Measurements from ENCODE around the gene ATG4D.

The ATG4D gene

DNA sequence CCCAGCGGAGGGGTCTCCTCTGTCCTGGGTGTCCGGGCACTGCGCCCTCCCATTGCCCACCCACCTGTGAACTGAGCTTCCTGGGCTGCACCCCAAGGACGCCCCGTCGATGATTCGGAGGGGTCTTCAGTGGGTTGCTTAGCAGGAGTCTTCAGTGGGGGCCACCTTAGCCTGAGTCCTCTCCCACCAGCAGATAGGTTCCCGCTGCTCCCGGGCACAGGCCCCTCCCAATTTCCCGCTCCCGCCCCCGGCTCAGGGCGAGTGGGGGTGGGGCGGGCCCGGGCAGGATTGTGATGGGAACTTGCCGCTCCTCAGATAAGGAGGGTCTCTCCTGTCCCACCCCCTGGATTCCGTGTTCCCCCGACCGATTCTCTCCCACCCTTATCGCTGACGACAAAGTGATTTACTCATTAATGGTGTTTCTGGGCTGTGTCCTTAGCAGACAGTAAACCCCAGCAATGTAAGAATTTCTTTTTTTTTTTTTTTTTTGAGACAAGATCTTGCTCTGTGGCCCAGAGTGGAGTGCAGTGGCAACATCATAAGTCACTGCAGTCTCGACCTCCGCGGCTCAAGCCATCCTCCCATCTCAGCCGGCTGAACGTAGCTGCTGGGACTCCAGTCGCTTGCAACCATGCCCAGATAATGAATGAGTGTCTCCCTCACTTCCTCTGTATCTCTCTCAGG is 25.8 kb upstream of the ATG4D start:
- no peak overlapping the region for H3K4me2 ChIP-seq (ENCODE audit: insufficient read depth, low read length)
- DNase-seq (no peak), ATAC-seq (ENCODE audit: insufficient read depth, low read depth) (0 out of 3 replicates have a peak, but pooled peaks have one; percentile 40)
- H3K27ac ChIP-seq (ENCODE audit: low read length), result no peak overlapping the region
- no peaks in the 10 kb centered on the region for H3K27me3 ChIP-seq (ENCODE audit: insufficient read depth, low read length, poor library complexity)
- TF ChIP-seq EZH2 (IDR thresholded peaks at IDR 0.05; ENCODE audit: borderline replicate concordance, low read depth, low read length, severe bottlenecking), result no peak
- TF ChIP-seq, protein P1, sequence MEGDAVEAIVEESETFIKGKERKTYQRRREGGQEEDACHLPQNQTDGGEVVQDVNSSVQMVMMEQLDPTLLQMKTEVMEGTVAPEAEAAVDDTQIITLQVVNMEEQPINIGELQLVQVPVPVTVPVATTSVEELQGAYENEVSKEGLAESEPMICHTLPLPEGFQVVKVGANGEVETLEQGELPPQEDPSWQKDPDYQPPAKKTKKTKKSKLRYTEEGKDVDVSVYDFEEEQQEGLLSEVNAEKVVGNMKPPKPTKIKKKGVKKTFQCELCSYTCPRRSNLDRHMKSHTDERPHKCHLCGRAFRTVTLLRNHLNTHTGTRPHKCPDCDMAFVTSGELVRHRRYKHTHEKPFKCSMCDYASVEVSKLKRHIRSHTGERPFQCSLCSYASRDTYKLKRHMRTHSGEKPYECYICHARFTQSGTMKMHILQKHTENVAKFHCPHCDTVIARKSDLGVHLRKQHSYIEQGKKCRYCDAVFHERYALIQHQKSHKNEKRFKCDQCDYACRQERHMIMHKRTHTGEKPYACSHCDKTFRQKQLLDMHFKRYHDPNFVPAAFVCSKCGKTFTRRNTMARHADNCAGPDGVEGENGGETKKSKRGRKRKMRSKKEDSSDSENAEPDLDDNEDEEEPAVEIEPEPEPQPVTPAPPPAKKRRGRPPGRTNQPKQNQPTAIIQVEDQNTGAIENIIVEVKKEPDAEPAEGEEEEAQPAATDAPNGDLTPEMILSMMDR (IDR thresholded peaks at IDR 0.05; ENCODE audit: borderline replicate concordance, extremely low read depth, low read length, poor library complexity, severe bottlenecking), result no peak
- no peaks in the 10 kb centered on the region for H3K9me3 ChIP-seq (ENCODE audit: insufficient read depth, low read length, severe bottlenecking)
- no peak overlapping the region for H3K9ac ChIP-seq (ENCODE audit: low read depth, low read length)
- no peaks in the 10 kb centered on the region for H4K20me1 ChIP-seq (ENCODE audit: insufficient read depth, low read length)
- H3K79me2 ChIP-seq (ENCODE audit: insufficient read depth, low read length), result no peaks in the 10 kb centered on the region
- H3K36me3 ChIP-seq (ENCODE audit: insufficient read depth, low read length), result no peaks in the 10 kb centered on the region
- no peak overlapping the region for H3K4me3 ChIP-seq (ENCODE audit: low read depth in 1 of 2, low read length in 2 of 2)
- H3K4me1 ChIP-seq (ENCODE audit: insufficient read depth, low read length), result no peaks in the 10 kb centered on the region
- no peak overlapping the region for H2AFZ ChIP-seq (ENCODE audit: low read depth, low read length)

- H3K9ac ChIP-seq (ENCODE audit: low read depth, low read length), result no peak overlapping the region
- no peak; the same call in 2 of the 3 replicates for ATAC-seq (ENCODE audit: insufficient read depth, low read depth)
- no peak overlapping the region for H2AFZ ChIP-seq (ENCODE audit: low read depth, low read length)
- H3K27me3 ChIP-seq (ENCODE audit: insufficient read depth, low read length, poor library complexity), result no peaks in the 10 kb centered on the region
- no peaks in the 10 kb centered on the region for H3K36me3 ChIP-seq (ENCODE audit: insufficient read depth, low read length)
- no peak overlapping the region for H3K4me2 ChIP-seq (ENCODE audit: insufficient read depth, low read length)
- no peaks in the 10 kb centered on the region for H4K20me1 ChIP-seq (ENCODE audit: insufficient read depth, low read length)
- no peak for TF ChIP-seq EZH2 (IDR thresholded peaks at IDR 0.05; ENCODE audit: borderline replicate concordance, low read depth, low read length, severe bottlenecking)
- no peaks in the 10 kb centered on the region for H3K4me1 ChIP-seq (ENCODE audit: insufficient read depth, low read length)
- H3K27ac ChIP-seq (ENCODE audit: low read length), result no peak overlapping the region
- H3K79me2 ChIP-seq (ENCODE audit: insufficient read depth, low read length), result no peaks in the 10 kb centered on the region
- no peaks in the 10 kb centered on the region for H3K9me3 ChIP-seq (ENCODE audit: insufficient read depth, low read length, severe bottlenecking)
- DNase-seq, result no peak
- no peak overlapping the region for H3K4me3 ChIP-seq (ENCODE audit: low read depth in 1 of 2, low read length in 2 of 2)
Measured at GRCh38 chr19:10518444-10519361, 25.0 kb upstream of the ATG4D start.

- DNase-seq, result no peak
Measured at GRCh38 chr19:10519421-10519820, 24.3 kb upstream of the ATG4D start.

More at GRCh38 chr19:10519421-10519820, 24.3 kb upstream of the ATG4D start:
- TF ChIP-seq, protein P1 (IDR thresholded peaks at IDR 0.05; ENCODE audit: borderline replicate concordance, extremely low read depth, low read length, poor library complexity, severe bottlenecking), result no peak
- no peak for TF ChIP-seq EZH2 (IDR thresholded peaks at IDR 0.05; ENCODE audit: borderline replicate concordance, low read depth, low read length, severe bottlenecking)
- Histone ChIP-seq H3K79me2 (ENCODE audit: insufficient read depth, low read length) (no peaks in the 10 kb centered on the region), H3K36me3 (ENCODE audit: insufficient read depth, low read length) (no peaks in the 10 kb centered on the region), H3K9me3 (ENCODE audit: insufficient read depth, low read length, severe bottlenecking) (no peaks in the 10 kb centered on the region), H3K9ac (ENCODE audit: low read depth, low read length) (no peak overlapping the region), H3K4me3 (ENCODE audit: low read depth in 1 of 2, low read length in 2 of 2) (no peak overlapping the region), H2AFZ (ENCODE audit: low read depth, low read length) (no peak overlapping the region), H3K27me3 (ENCODE audit: insufficient read depth, low read length, poor library complexity) (no peaks in the 10 kb centered on the region), H3K4me2 (ENCODE audit: insufficient read depth, low read length) (no peak overlapping the region), H3K27ac (ENCODE audit: low read length) (no peak overlapping the region), H3K4me1 (ENCODE audit: insufficient read depth, low read length) (no peaks in the 10 kb centered on the region), H4K20me1 (ENCODE audit: insufficient read depth, low read length) (no peaks in the 10 kb centered on the region)
- ATAC-seq (ENCODE audit: insufficient read depth, low read depth), result no peak

All from DND-41 (cell line).